Mucosa of descending colon (tissue), 3 donors: ENCODE data around the gene PODXL. TPM values are rescaled to one million over a fixed set of nuclear protein-coding genes. Genes with fewer than 3 reads are reported as not detected.
A peak's percentile ranks its signal among the peaks of the same experiment; 100 is the strongest.

Experiments
- ATAC-seq: fragments of 200-7000 bp; cut with Tn5 transposase; one replicate; pipeline ENCODE4 v1.9.1; 2020; ENCODE audit warnings: mild to moderate bottlenecking, moderate library complexity
- DNase-seq, 3 donors: peaks; one replicate each; pipeline ENCODE4 v3.0.0-alpha.2; 2020
- H3K36me3 ChIP-seq: fragments of 200-600 bp; one replicate; pipeline ENCODE4 v1.8.0; 2021; ENCODE audit warnings: low read depth, mild to moderate bottlenecking
- H3K4me1 ChIP-seq: fragments of 200-600 bp; one replicate; pipeline ENCODE4 v1.8.0; 2021; ENCODE audit warnings: low read depth, mild to moderate bottlenecking
- H3K4me3 ChIP-seq: fragments of 200-600 bp; one replicate; pipeline ENCODE4 v1.8.0; 2021; ENCODE audit warnings: mild to moderate bottlenecking
- H3K9me3 ChIP-seq: fragments of 200-600 bp; one replicate; pipeline ENCODE4 v1.8.0; 2021; ENCODE audit warnings: mild to moderate bottlenecking
- CTCF ChIP-seq: fragments of 200-600 bp; IDR thresholded peaks from one replicate; pipeline ENCODE4 v1.8.0; 2022; ENCODE audit warnings: antibody characterized with exemption, mild to moderate bottlenecking
- intact Hi-C, 2 donors: fragments of 100-400 bp; cut with DNase I in 1 of 2; cut with micrococcal nuclease in 1 of 2; formaldehyde crosslinking; loops; one replicate each; pipeline versions ENCODE4 v1.11.0 to v1.11.1; 2022; cut with DNase I, micrococcal nuclease
- total RNA-seq, 3 donors: library from RNA; stranded (reverse); fragmentation: NEBNext Ultra II Directional in 2 of 3; extraction: Animal tissue kit (Norgen Biotek cat#: 25700) in 2 of 3; gene quantifications; one replicate each; pipeline versions ENCODE4 v1.2.1 to v1.2.4, GENCODE V29; 2021 to 2023
- donor health status: DM: no; HTN: no; CAD: no; lungs with moderate emphysema.
- donor health status: DM: no; HTN: no; CAD: no.
- donor health status: DM: no; HTN: yes; CAD: no.

Gene PODXL
- total RNA-seq, 3 donors from 2014 or later, result 11.8 to 25.6 (median 12.8) TPM

DNA sequence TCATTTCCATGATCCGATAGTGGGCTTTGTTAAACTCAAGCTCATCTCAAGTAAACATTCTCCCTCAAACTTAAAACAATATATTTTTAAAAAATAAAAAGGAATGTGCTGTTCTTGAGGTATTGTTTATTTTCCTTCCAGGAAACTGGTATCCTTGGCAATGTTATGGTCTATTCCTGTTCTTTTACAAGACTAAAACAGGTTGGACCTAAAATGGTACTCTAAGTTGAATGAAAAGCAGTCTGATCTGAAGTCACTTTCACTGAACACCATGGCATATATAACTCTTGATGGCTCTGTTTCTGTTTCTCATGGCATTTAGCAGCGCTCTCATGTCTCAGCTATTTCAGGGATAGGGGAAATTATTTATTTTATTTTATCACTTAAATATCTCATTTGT, 70.1 kb downstream of the PODXL start:
- Histone ChIP-seq H3K9me3 (no peaks in the 10 kb centered on the region), H3K4me3 (no peak overlapping the region), H3K36me3 (no peaks in the 10 kb centered on the region), H3K4me1 (no peaks in the 10 kb centered on the region)
- TF ChIP-seq CTCF, result no peak
- no peak for ATAC-seq
- intact Hi-C loops, result no loop called here
- no peak for DNase-seq

DNA sequence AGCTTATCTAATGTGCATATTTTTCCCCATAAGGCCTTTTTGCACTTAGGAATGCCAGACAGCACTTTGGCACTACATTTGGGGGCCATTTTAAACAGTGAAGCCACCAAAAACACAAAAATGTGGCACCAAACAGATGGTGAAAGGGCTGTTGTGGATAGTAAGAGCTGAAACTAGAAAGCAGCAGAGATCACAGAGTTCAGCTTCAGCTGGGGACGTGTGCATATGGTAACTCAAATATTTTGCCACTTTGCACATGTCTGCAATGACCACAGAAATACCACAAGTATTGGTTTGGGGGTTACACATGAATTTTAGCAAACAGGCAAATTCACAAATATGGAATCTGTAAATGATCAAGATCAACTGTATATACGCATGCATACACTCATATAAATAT, 72.8 kb downstream of the PODXL start:
- no peaks in the 10 kb centered on the region for H3K9me3 ChIP-seq
- TF ChIP-seq CTCF, result no peak
- no peaks in the 10 kb centered on the region for H3K4me1 ChIP-seq
- DNase-seq (no peak), ATAC-seq (no peak)
- no peak overlapping the region for H3K4me3 ChIP-seq
- intact Hi-C loops, result no loop called here
- H3K36me3 ChIP-seq, result no peaks in the 10 kb centered on the region

GRCh38 chr7:131482800-131483199, 73.6 kb downstream of the PODXL start:
- Histone ChIP-seq H3K4me3 (no peak overlapping the region), H3K9me3 (no peaks in the 10 kb centered on the region), H3K4me1 (no peaks in the 10 kb centered on the region), H3K36me3 (no peaks in the 10 kb centered on the region)
- DNase-seq, result no peak
- ATAC-seq, result no peak
- no peak for TF ChIP-seq CTCF
- intact Hi-C loops, result no loop called here

DNA sequence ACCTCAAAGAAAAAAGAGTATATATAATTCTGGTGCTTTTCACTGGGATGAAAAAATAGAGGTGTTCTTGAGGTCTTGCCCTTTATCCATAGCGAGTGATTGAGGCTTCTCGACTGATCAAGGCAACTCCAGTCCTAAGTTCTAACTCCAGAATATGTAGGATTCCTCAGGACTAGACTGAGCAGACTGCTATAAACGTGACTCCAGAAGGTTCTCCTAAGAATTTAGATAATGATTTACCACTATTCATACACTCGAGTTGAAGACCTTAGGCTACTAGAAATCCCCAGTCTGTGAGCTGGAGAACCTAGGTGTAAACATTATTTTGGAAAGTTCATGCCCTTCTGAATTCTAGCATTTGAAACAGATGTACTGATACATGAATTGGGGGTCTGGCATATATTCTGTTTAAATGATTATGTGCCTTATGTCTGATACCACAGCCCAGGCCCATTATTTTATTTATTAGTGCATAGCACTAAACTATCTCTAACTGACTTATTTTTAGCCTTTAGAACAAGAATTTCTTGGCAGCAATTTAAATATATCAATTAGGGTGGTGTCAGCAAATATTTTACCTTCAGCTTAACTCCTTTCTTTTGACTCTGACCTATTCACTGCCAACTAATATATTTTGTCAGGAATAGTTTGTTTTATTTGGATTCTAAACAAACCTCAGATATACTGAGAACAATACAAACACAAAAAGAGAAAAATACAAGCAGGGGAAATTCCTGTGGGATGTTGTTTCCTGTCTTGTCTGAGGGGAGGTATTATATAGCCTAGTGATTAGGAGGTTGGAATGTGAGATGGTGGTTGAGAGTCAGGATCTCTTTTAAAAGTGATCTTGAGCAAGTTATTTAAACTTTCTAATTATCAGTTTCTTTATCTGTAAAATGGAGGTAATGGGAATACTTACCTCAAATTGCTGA, 75.8 kb downstream of the PODXL start:
- Histone ChIP-seq H3K9me3 (no peaks in the 10 kb centered on the region), H3K36me3 (no peaks in the 10 kb centered on the region), H3K4me1 (no peaks in the 10 kb centered on the region), H3K4me3 (no peak overlapping the region)
- TF ChIP-seq CTCF, result no peak
- intact Hi-C loops, result no loop called here
- DNase-seq (no peak), ATAC-seq (peak; percentile 51)

DNA sequence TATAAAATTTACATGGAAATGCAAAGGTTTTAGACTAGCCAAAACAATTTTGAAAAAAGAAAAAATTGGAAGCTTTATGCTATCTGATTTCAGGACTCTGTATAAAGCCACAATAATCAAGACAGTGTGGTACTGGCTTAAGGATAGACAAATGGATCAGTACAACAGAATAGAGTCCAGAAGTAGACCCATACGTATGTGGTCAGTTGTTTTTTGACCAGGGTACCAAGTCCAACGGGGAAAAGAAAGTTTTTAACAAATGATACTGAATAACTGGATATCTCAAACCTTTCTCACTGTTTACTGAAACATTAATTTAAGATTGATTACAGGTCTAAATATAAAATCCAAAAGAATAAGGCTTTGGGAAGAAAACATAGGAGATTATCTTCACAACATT, 79.7 kb downstream of the PODXL start:
- Histone ChIP-seq H3K9me3 (no peaks in the 10 kb centered on the region), H3K36me3 (no peaks in the 10 kb centered on the region), H3K4me3 (no peak overlapping the region), H3K4me1 (no peaks in the 10 kb centered on the region)
- DNase-seq, result no peak
- intact Hi-C loops, result no loop called here
- no peak for ATAC-seq
- no peak for TF ChIP-seq CTCF
